Tibial nerve (tissue), 4 donors: ENCODE measurements around the gene VCAN. TPM values are rescaled to one million over a fixed set of nuclear protein-coding genes. Genes with fewer than 3 reads are reported as not detected.

ENCODE experiments used
- DNase-seq, 2 donors: peaks; one replicate each; pipeline ENCODE4 v3.0.0-alpha.2; 2019; ENCODE audit warnings: low spot score in 2 of 2
- H3K27ac ChIP-seq, 4 donors: fragments of 200-600 bp; sonication (generic) in 3 of 4; one replicate each; pipeline ENCODE4 v1.5.1; 2017 to 2019; ENCODE audit warnings: mild to moderate bottlenecking in 1 of 4
- H3K27me3 ChIP-seq, 2 donors: fragments of 200-600 bp; sonication (generic) in 1 of 2; one replicate each; pipeline versions ENCODE4 v1.5.1 to v1.6.0; 2017 to 2019
- H3K36me3 ChIP-seq, 3 donors: fragments of 200-600 bp; sonication (generic); one replicate each; pipeline ENCODE4 v1.5.1; 2018 to 2019
- H3K4me1 ChIP-seq, 4 donors: fragments of 200-600 bp; sonication (generic) in 3 of 4; one replicate each; pipeline ENCODE4 v1.5.1; 2017 to 2019
- H3K4me3 ChIP-seq, 4 donors: fragments of 200-600 bp; sonication (generic) in 3 of 4; one replicate each; pipeline ENCODE4 v1.5.1; 2017 to 2019; ENCODE audit warnings: mild to moderate bottlenecking in 1 of 4, moderate library complexity in 1 of 4
- H3K9me3 ChIP-seq, 4 donors: fragments of 200-600 bp; sonication (generic) in 3 of 4; one replicate each; pipeline ENCODE4 v1.5.1; 2017 to 2019
- CTCF ChIP-seq, 5 experiments: fragments of 200-600 bp in 3 of 5; fragments of 450-650 bp in 2 of 5; sonication (generic) in 3 of 5; IDR thresholded peaks; one replicate each; pipeline ENCODE4 v1.5.1; 2016 to 2019; ENCODE audit warnings: antibody characterized with exemption in 5 of 5, mild to moderate bottlenecking in 3 of 5, moderate library complexity in 2 of 5
- EP300 ChIP-seq, 2 donors: sonication (generic); formaldehyde crosslinking; IDR thresholded peaks; one replicate each; pipeline ENCODE4 v1.6.1; 2017; ENCODE audit warnings: antibody characterized with exemption in 2 of 2, mild to moderate bottlenecking in 1 of 2
- POLR2A ChIP-seq, 2 donors: fragments of 450-650 bp; IDR thresholded peaks; one replicate each; pipeline ENCODE4 v1.6.1; 2017; ENCODE audit warnings: antibody characterized with exemption in 2 of 2, mild to moderate bottlenecking in 2 of 2, moderate library complexity in 2 of 2
- WGBS, 2 donors: methylation state at CpG; one replicate each; pipeline ENCODE4 v1.1.5; 2018; 5-methylcytosine and 5-hydroxymethylcytosine counted together
- total RNA-seq, 4 donors: library from RNA; depleted of rRNA; stranded (reverse); fragments of >200 nt; gene quantifications; one replicate each; pipeline ENCODE4 v1.1.0, GENCODE V29; 2016

The VCAN gene
- total RNA-seq, 4 donors from 2014 or later: 45.7 to 145 (median 65.4) TPM

- H3K27ac ChIP-seq: no peak overlapping the region
- WGBS, 2 donors: 92 to 95% methylated on average over 5 of the region's 5 CpGs
- no peak for DNase-seq
- no peak for TF ChIP-seq EP300 (IDR thresholded peaks at IDR 0.05)
- peaks cover 0 to 12% (median 0%) of the 10 kb centered on the region in 4 donors for H3K4me1 ChIP-seq
- no peaks in the 10 kb centered on the region for H3K27me3 ChIP-seq
- H3K9me3 ChIP-seq: peaks cover 0 to 5% (median 0%) of the 10 kb centered on the region in 4 donors
- peaks cover 0 to 33% (median 0%) of the 10 kb centered on the region in 3 donors for H3K36me3 ChIP-seq
- no peak overlapping the region for H3K4me3 ChIP-seq
Measured at GRCh38 chr5:83572271-83572670, 100.7 kb downstream of the VCAN start.

- Histone ChIP-seq H3K9me3 (peaks cover 0 to 5% (median 0%) of the 10 kb centered on the region in 4 donors), H3K36me3 (peaks cover 0 to 46% (median 0%) of the 10 kb centered on the region in 3 donors), H3K4me1 (no peaks in the 10 kb centered on the region), H3K27ac (no peak overlapping the region), H3K4me3 (no peak overlapping the region), H3K27me3 (no peaks in the 10 kb centered on the region)
- WGBS, 2 donors: 91 to 97% methylated on average over 2 of the region's 2 CpGs
- no peak for DNase-seq
- TF ChIP-seq CTCF (IDR thresholded peaks at IDR 0.05): no peak
- no peak for TF ChIP-seq EP300 (IDR thresholded peaks at IDR 0.05)
- TF ChIP-seq POLR2A (IDR thresholded peaks at IDR 0.05): no peak
Measured at GRCh38 chr5:83576341-83576740, 104.8 kb downstream of the VCAN start.

- Histone ChIP-seq H3K36me3 (peaks cover 0 to 46% (median 0%) of the 10 kb centered on the region in 3 donors), H3K27ac (no peak overlapping the region), H3K4me1 (no peaks in the 10 kb centered on the region), H3K9me3 (peaks cover 0 to 5% (median 0%) of the 10 kb centered on the region in 4 donors), H3K4me3 (no peak overlapping the region), H3K27me3 (no peaks in the 10 kb centered on the region)
- TF ChIP-seq POLR2A (IDR thresholded peaks at IDR 0.05): no peak
- no peak for TF ChIP-seq EP300 (IDR thresholded peaks at IDR 0.05)
- TF ChIP-seq CTCF (IDR thresholded peaks at IDR 0.05): no peak
- WGBS, 2 donors: 70 to 74% methylated on average over 4 of the region's 4 CpGs
- no peak for DNase-seq
Measured at GRCh38 chr5:83577036-83577636, 105.6 kb downstream of the VCAN start.

- DNase-seq: no peak
- no peaks in the 10 kb centered on the region for H3K9me3 ChIP-seq
- H3K4me3 ChIP-seq: no peak overlapping the region
- peaks cover 0 to 12% (median 0%) of the 10 kb centered on the region in 3 donors for H3K36me3 ChIP-seq
- H3K4me1 ChIP-seq: no peaks in the 10 kb centered on the region
- no peak overlapping the region for H3K27ac ChIP-seq
- TF ChIP-seq EP300 (IDR thresholded peaks at IDR 0.05) (no peak), POLR2A (IDR thresholded peaks at IDR 0.05) (no peak), CTCF (IDR thresholded peaks at IDR 0.05) (no peak)
- H3K27me3 ChIP-seq: no peaks in the 10 kb centered on the region
Measured at GRCh38 chr5:83583859-83584258, 112.3 kb downstream of the VCAN start.

- H3K4me3 ChIP-seq: no peak overlapping the region
- H3K27ac ChIP-seq: no peak overlapping the region
- TF ChIP-seq EP300 (IDR thresholded peaks at IDR 0.05): no peak
- TF ChIP-seq POLR2A (IDR thresholded peaks at IDR 0.05): no peak
- TF ChIP-seq CTCF (IDR thresholded peaks at IDR 0.05): no peak
- no peaks in the 10 kb centered on the region for H3K36me3 ChIP-seq
- no peaks in the 10 kb centered on the region for H3K4me1 ChIP-seq
- 39 to 43% methylated on average over 3 of the region's 3 CpGs for WGBS, 2 donors
- H3K27me3 ChIP-seq: no peaks in the 10 kb centered on the region
- H3K9me3 ChIP-seq: no peaks in the 10 kb centered on the region
- DNase-seq: no peak
Measured at GRCh38 chr5:83586874-83587776, 115.6 kb downstream of the VCAN start.
